Measurements from ENCODE around the gene ZNF783. TPM values are rescaled to one million over a fixed set of nuclear protein-coding genes. Genes with fewer than 3 reads are reported as not detected.
A peak's percentile ranks its signal among the peaks of the same experiment; 100 is the strongest.

ZNF783 gene
- total and polyA plus RNA-seq, 9 of the 15 experiments (the other 6 are each of a cell fraction or from before 2014, with no cell fraction given), result 0.66 to 11.2 (median 5.4) TPM

DNA sequence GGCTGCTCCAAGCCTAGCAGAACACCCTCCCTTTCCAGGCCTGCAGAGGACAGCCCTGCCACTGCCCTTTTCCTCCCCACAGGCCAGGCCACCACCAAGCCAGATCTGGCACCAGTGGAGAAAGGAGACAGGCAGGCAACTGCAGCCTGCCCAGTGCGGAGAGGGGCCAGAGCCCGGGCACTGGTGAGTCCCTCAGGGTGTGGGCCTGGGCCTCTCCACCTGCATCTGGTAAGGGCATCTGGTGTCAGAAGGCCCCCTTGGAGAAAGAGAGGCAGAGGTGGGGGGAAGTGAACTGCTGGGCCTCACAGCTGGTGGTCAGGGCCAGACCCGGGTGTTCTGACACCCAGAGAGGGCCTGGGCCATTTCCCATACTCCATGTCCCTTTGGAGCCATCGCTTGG lies 27.9 kb downstream of the ZNF783 start:
- Histone ChIP-seq H3K36me3 (ENCODE audit: control insufficient read depth, insufficient read depth, low read length) (no peaks in the 10 kb centered on the region), H3K9ac (ENCODE audit: insufficient read depth in 1 of 2, low read depth in 2 of 2, low read length in 2 of 2) (peak overlapping the region in 1 of 2 experiments; percentile 38; a peak in 2 of 4 replicates), H3K9me1 (ENCODE audit: control insufficient read depth, insufficient read depth, low read length) (peaks cover 4% of the 10 kb centered on the region), H3K4me2 (ENCODE audit: insufficient read depth, low read length) (no peak overlapping the region), H2AFZ (ENCODE audit: low read depth, low read length) (no peak overlapping the region), H3K9me3 (replicated peaks; ENCODE audit: control insufficient read depth, insufficient read depth, low read depth, low read length) (no peaks in the 10 kb centered on the region), H4K20me1 (replicated peaks; ENCODE audit: control insufficient read depth, insufficient read depth, low read length) (no peaks in the 10 kb centered on the region), H3K4me3 (no peak overlapping the region), H3K27ac (ENCODE audit: extremely low read depth, low read depth, low read length) (no peak overlapping the region), H3K27me3 (ENCODE audit: control insufficient read depth in 2 of 2, insufficient read depth in 2 of 2, low read length in 2 of 2) (peaks cover 9 to 89% of the 10 kb centered on the region in 2 experiments; a peak in 4 of 5 replicates), H3K4me1 (replicated peaks in 1 of 2; ENCODE audit: control insufficient read depth in 2 of 2, insufficient read depth in 2 of 2, low read length in 2 of 2) (peaks cover 0 to 21% of the 10 kb centered on the region in 2 experiments; a peak in 2 of 5 replicates), H3K79me2 (ENCODE audit: control insufficient read depth, insufficient read depth, low read length) (no peaks in the 10 kb centered on the region)
- POLR2A ChIA-PET, result interaction anchor here (1.1 kb wide), 1 partner anchor 224 kb away, joined by 7 read pairs; no protein-coding TSS in a partner anchor
- CTCF ChIA-PET (ENCODE audit: low intra/inter-chr PET ratio), result no interaction called here
- in situ Hi-C loops (cut with MboI) (no loop called here), intact Hi-C loops (cut with micrococcal nuclease) (no loop called here)
- WGBS (ENCODE audit: insufficient coverage, low coverage, missing lambda C conversion rate), result 21% methylated on average over 4 of the region's 4 CpGs
- no peak for ATAC-seq
- no peak for DNase-seq (ENCODE audit: extremely low read depth in 1 of 4, low spot score in 3 of 4)
- 0 out of 2 replicates have a peak, but pooled peaks have one; percentile 16 for TF ChIP-seq ZNF143 (CRISPR knock-in tag; IDR thresholded peaks at IDR 0.05)
- 0 out of 2 replicates have a peak, but pooled peaks have one; percentile 10 for TF ChIP-seq MAX (CRISPR knock-in tag; IDR thresholded peaks at IDR 0.05)
- no peak for TF ChIP-seq STAT5B (CRISPR knock-in tag; IDR thresholded peaks at IDR 0.05)
- FAIRE-seq, result no peak
- no TSS peak for BruUV-seq (replicated peaks)

DNA sequence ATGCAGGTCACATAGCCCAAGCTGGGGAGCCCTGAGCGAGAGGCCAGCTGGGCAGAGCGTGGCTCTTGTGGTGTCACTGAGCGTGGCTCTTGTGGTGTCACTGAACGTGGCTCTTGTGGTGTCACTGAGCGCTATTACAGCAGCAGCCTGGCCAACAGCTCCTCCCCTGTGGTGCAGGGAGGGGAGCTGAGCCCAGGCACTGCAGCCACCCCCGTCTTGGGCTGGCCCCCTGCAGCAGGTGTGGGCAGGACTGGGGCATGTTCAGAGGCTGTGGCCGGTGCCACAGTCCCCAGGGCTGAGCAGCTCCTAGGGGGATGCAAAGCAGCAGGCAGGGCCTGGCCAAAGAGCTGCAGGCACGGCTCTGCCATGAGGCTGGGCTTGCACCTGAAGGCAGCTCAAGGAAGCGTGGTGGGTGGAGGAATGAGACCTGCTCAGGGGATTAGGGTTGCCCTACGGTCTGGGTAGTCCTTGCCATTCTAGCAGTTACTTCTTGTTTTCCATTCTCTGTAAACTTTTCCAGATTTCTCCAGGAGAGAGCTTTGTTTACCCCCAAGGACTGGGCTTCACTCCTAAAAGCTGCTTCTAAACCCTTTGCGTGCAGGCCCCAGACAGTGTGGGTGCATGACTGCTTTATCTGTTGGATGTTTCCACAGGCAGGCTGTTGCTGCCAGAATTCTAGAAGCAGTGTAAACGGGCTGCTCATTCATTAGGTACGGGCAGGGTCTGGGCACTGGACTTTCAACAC lies 29.2 kb downstream of the ZNF783 start:
- Histone ChIP-seq H3K27ac (ENCODE audit: extremely low read depth, low read depth, low read length) (no peak overlapping the region), H3K9ac (ENCODE audit: insufficient read depth in 1 of 2, low read depth in 2 of 2, low read length in 2 of 2) (no peak overlapping the region; a peak in 1 of 4 replicates), H2AFZ (ENCODE audit: low read depth, low read length) (no peak overlapping the region), H3K9me1 (ENCODE audit: control insufficient read depth, insufficient read depth, low read length) (peaks cover 4% of the 10 kb centered on the region), H4K20me1 (replicated peaks; ENCODE audit: control insufficient read depth, insufficient read depth, low read length) (0 out of 2 replicates have a peak, but pooled peaks cover 5% of the 10 kb centered on the region), H3K27me3 (ENCODE audit: control insufficient read depth in 2 of 2, insufficient read depth in 2 of 2, low read length in 2 of 2) (peaks cover 9 to 78% of the 10 kb centered on the region in 2 experiments; a peak in 4 of 5 replicates), H3K4me2 (ENCODE audit: insufficient read depth, low read length) (no peak overlapping the region), H3K4me1 (replicated peaks in 1 of 2; ENCODE audit: control insufficient read depth in 2 of 2, insufficient read depth in 2 of 2, low read length in 2 of 2) (peaks cover 0 to 11% of the 10 kb centered on the region in 2 experiments; a peak in 1 of 5 replicates), H3K79me2 (ENCODE audit: control insufficient read depth, insufficient read depth, low read length) (no peaks in the 10 kb centered on the region), H3K36me3 (ENCODE audit: control insufficient read depth, insufficient read depth, low read length) (no peaks in the 10 kb centered on the region), H3K9me3 (replicated peaks; ENCODE audit: control insufficient read depth, insufficient read depth, low read depth, low read length) (no peaks in the 10 kb centered on the region), H3K4me3 (no peak overlapping the region)
- in situ Hi-C loops (cut with MboI), result no loop called here
- intact Hi-C loops (cut with micrococcal nuclease), result no loop called here
- BruUV-seq (replicated peaks), result no TSS peak
- ATAC-seq (no peak), FAIRE-seq (no peak), DNase-seq (ENCODE audit: extremely low read depth in 1 of 4, low spot score in 3 of 4) (no peak)
- POLR2A ChIA-PET, result interaction anchor here (0.5 to 1.1 kb wide), 2 partner anchors 226 to 715 kb away, joined by 3 to 7 read pairs; no protein-coding TSS in a partner anchor
- 35% methylated on average over 13 of the region's 13 CpGs for WGBS (ENCODE audit: insufficient coverage, low coverage, missing lambda C conversion rate)
- CTCF ChIA-PET (ENCODE audit: low intra/inter-chr PET ratio), result no interaction called here
- no peak for TF ChIP-seq TCF3 (CRISPR knock-in tag; IDR thresholded peaks at IDR 0.05)
- peak; percentile 89 for TF ChIP-seq ZBTB9 (CRISPR knock-in tag; IDR thresholded peaks at IDR 0.05)
- TF ChIP-seq TFAM (CRISPR knock-in tag; conservative IDR thresholded peaks at IDR 0.05), result no peak
- no peak for TF ChIP-seq HMG20B (CRISPR knock-in tag; IDR thresholded peaks at IDR 0.05)
- TF ChIP-seq IRF2 (CRISPR knock-in tag; IDR thresholded peaks at IDR 0.05), result 0 out of 2 replicates have a peak, but pooled peaks have one; percentile 42
